Lower lobe of right lung (tissue), 2 donors: Measurements from ENCODE around the gene ISCU. TPM values are rescaled to one million over a fixed set of nuclear protein-coding genes. Genes with fewer than 3 reads are reported as not detected.
"Not testable (repeated sequence)": the region's sequence is repeated elsewhere in the genome, so short reads cannot be mapped to it uniquely, and the experiment has no call there.

Experiments
- ATAC-seq, 2 donors: fragments of 200-7000 bp; cut with Tn5 transposase; one replicate each; pipeline ENCODE4 v1.9.1; 2020 to 2022; ENCODE audit warnings: mild to moderate bottlenecking in 2 of 2, moderate library complexity in 2 of 2
- DNase-seq: peaks from one replicate; pipeline ENCODE4 v3.0.0-alpha.2; 2020
- H3K27ac ChIP-seq: fragments of 200-600 bp; one replicate; pipeline ENCODE4 v1.8.0; 2022
- H3K27me3 ChIP-seq: fragments of 200-600 bp; one replicate; pipeline ENCODE4 v1.8.0; 2022; ENCODE audit warnings: low read depth
- H3K36me3 ChIP-seq: fragments of 200-600 bp; one replicate; pipeline ENCODE4 v1.8.0; 2022; ENCODE audit warnings: mild to moderate bottlenecking
- H3K4me1 ChIP-seq: fragments of 200-600 bp; one replicate; pipeline ENCODE4 v1.8.0; 2022
- H3K4me3 ChIP-seq: fragments of 200-600 bp; one replicate; pipeline ENCODE4 v1.8.0; 2022; ENCODE audit warnings: mild to moderate bottlenecking
- H3K9me3 ChIP-seq: fragments of 200-600 bp; one replicate; pipeline ENCODE4 v1.8.0; 2022
- intact Hi-C: fragments of 100-400 bp; cut with DNase I; formaldehyde crosslinking; loops from one replicate; pipeline ENCODE4 v1.11.0; 2022
- total RNA-seq: library from RNA; stranded (reverse); fragmentation: NEBNext Ultra II Directional; extraction: Animal tissue kit (Norgen Biotek cat#: 25700); gene quantifications from one replicate; pipeline ENCODE4 v1.2.1, GENCODE V29; 2021
- TF ChIP-seq, protein P1 (sequence below): fragments of 200-600 bp; IDR thresholded peaks from one replicate; pipeline ENCODE4 v1.8.0; 2022; ENCODE audit warnings: antibody characterized with exemption, mild to moderate bottlenecking
- donor health status: DM: no; HTN: yes; CAD: no; lungs with severe emphysema.

Gene ISCU
- total RNA-seq, 1 donor from 2014 or later: 133 TPM

- peaks cover 63% of the 10 kb centered on the region for H3K36me3 ChIP-seq
- ATAC-seq (peak in 1 of 2 donors; percentile 21), DNase-seq (no peak)
- intact Hi-C loops: no loop called here
- no peak overlapping the region for H3K4me3 ChIP-seq
- no peak overlapping the region for H3K27ac ChIP-seq
- no peaks in the 10 kb centered on the region for H3K4me1 ChIP-seq
- no peaks in the 10 kb centered on the region for H3K27me3 ChIP-seq
- TF ChIP-seq, protein P1, sequence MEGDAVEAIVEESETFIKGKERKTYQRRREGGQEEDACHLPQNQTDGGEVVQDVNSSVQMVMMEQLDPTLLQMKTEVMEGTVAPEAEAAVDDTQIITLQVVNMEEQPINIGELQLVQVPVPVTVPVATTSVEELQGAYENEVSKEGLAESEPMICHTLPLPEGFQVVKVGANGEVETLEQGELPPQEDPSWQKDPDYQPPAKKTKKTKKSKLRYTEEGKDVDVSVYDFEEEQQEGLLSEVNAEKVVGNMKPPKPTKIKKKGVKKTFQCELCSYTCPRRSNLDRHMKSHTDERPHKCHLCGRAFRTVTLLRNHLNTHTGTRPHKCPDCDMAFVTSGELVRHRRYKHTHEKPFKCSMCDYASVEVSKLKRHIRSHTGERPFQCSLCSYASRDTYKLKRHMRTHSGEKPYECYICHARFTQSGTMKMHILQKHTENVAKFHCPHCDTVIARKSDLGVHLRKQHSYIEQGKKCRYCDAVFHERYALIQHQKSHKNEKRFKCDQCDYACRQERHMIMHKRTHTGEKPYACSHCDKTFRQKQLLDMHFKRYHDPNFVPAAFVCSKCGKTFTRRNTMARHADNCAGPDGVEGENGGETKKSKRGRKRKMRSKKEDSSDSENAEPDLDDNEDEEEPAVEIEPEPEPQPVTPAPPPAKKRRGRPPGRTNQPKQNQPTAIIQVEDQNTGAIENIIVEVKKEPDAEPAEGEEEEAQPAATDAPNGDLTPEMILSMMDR: no peak
- no peaks in the 10 kb centered on the region for H3K9me3 ChIP-seq
Observed at GRCh38 chr12:108547686-108548085, 14.7 kb upstream of the ISCU start.

GRCh38 chr12:108548954-108549521, 13.4 kb upstream of the ISCU start:
- intact Hi-C loops: no loop called here
- ATAC-seq (no peak), DNase-seq (no peak)
- Histone ChIP-seq H3K4me1 (peaks cover under 1% of the 10 kb centered on the region), H3K27ac (no peak overlapping the region), H3K9me3 (no peaks in the 10 kb centered on the region), H3K27me3 (no peaks in the 10 kb centered on the region), H3K4me3 (no peak overlapping the region), H3K36me3 (peaks cover 50% of the 10 kb centered on the region)
- TF ChIP-seq, protein P1: no peak

DNA sequence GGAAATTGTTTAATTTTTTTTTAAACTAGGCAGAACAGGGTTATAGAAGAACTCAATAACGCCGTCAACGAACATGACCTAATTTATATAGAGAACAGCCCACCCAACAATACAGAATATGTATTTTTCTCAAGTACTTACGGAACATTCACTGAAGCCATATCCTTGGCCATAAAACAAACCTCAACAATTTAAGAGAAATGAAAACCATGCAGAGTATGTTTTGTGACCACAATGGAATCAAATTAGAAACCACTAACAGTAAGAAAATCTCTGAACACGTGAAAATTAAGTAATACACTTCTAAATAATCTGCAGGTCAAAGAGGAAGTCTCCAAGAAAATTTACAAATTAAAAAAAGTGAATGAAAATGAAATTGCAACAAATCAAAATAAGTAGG, 10.9 kb upstream of the ISCU start:
- ATAC-seq: no peak
- peaks cover 16% of the 10 kb centered on the region for H3K4me1 ChIP-seq

DNA sequence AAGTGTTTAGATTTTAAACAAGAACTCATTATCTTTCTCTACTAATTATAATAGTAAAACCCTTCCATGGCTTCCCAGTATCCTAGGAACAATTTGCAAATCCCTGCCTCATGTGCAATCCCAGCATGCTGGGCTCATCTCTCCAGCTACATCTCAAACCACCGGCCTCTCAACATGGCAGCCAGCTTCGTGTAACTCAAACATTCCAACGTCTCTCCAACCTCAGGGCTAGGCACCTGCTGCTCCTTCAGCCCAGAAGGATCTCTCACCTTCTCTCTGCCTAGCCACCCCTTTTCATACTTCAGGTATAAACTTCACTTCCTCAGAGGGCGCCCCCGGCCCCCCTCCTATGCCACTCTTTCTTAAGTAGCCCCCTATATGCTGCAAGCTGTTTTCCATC, 8.6 kb upstream of the ISCU start:
- no peak for ATAC-seq
- Histone ChIP-seq H3K9me3 (no peaks in the 10 kb centered on the region), H3K36me3 (peaks cover 27% of the 10 kb centered on the region), H3K27me3 (no peaks in the 10 kb centered on the region), H3K4me3 (no peak overlapping the region), H3K27ac (no peak overlapping the region), H3K4me1 (peaks cover 37% of the 10 kb centered on the region)
- TF ChIP-seq, protein P1: no peak
- intact Hi-C loops: no loop called here
- DNase-seq: no peak

More for the DNA sequence above, 10.9 kb upstream of the ISCU start:
- intact Hi-C loops: no loop called here
- TF ChIP-seq, protein P1: no peak
- no peak for DNase-seq
- H3K27me3 ChIP-seq: no peaks in the 10 kb centered on the region
- H3K4me3 ChIP-seq: no peak overlapping the region
- peaks cover 33% of the 10 kb centered on the region for H3K36me3 ChIP-seq
- no peak overlapping the region for H3K27ac ChIP-seq
- no peaks in the 10 kb centered on the region for H3K9me3 ChIP-seq

GRCh38 chr12:108555383-108555782, 7.0 kb upstream of the ISCU start:
- ATAC-seq, H3K27me3 ChIP-seq, DNase-seq, H3K4me3 ChIP-seq, H3K27ac ChIP-seq, intact Hi-C loops, H3K9me3 ChIP-seq: not testable (repeated sequence)
- peaks cover 53% of the 10 kb centered on the region for H3K4me1 ChIP-seq
- peaks cover 23% of the 10 kb centered on the region for H3K36me3 ChIP-seq

- Histone ChIP-seq H3K27me3 (no peaks in the 10 kb centered on the region), H3K36me3 (peaks cover 27% of the 10 kb centered on the region), H3K9me3 (no peaks in the 10 kb centered on the region), H3K27ac (no peak overlapping the region), H3K4me1 (peaks cover 65% of the 10 kb centered on the region), H3K4me3 (no peak overlapping the region)
- TF ChIP-seq, protein P1: no peak
- ATAC-seq: no peak
- intact Hi-C loops: no loop called here
- DNase-seq: no peak
Observed at GRCh38 chr12:108559007-108559655, 3.3 kb upstream of the ISCU start.
